ENCODE results near the gene FAM210B. TPM values are rescaled to one million over a fixed set of nuclear protein-coding genes. Genes with fewer than 3 reads are reported as not detected.

FAM210B gene
- total and polyA plus RNA-seq, 2 of the 8 experiments (the other 6 are each of a cell fraction or from before 2014, with no cell fraction given) = 9.4 to 15.0 TPM

DNA sequence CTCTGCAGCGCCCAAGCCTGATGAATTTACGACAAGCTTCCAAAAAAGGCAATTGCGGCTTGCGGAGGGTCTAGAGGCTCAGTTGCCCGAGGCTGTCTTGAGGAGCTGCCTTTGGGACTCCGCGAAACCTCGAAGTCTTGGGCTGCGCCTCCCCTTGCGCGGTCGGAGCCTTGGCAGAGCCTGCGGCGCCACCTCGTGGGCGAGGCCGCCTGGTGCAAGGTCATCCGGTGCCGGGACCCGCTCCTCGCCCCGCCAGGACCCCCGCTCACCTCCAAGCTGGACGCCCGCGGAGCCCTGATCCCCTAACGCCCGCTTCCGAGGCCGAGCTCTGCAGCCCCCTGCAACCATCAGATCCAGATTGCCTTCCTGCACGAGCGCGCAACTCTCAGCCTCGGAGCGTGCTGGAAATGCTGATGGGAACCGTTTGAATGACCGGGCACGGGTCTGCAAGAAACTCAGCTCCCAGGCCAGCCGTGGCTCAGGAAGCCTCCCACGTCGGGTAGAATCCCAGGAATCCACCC lies 14.9 kb upstream of the FAM210B start:
- Histone ChIP-seq H2BK120ac (replicated peaks; ENCODE audit: low read depth, low read length) (no peak overlapping the region), H3K9me3 (ENCODE audit: insufficient read depth in 2 of 2, low read depth in 1 of 2, low read length in 1 of 2) (no peaks in the 10 kb centered on the region), H3K79me1 (ENCODE audit: low read depth, low read length) (no peaks in the 10 kb centered on the region), H3K4ac (replicated peaks; ENCODE audit: insufficient read length, low read depth, low read length) (no peak overlapping the region), H2BK5ac (ENCODE audit: low read depth, low read length) (no peak overlapping the region), H3K23me2 (ENCODE audit: low read depth, low read length) (no peaks in the 10 kb centered on the region), H2AFZ (ENCODE audit: low read length) (peak overlapping the region; percentile 47; the same call in 1 of the 2 replicates), H2BK20ac (ENCODE audit: low read length) (0 out of 2 replicates have a peak overlapping the region, but pooled peaks have one; percentile 61), H3K56ac (replicated peaks; ENCODE audit: insufficient read length, low read depth, low read length) (no peak overlapping the region), H3K4me1 (replicated peaks in 1 of 4; ENCODE audit: control insufficient read depth in 3 of 4, insufficient read depth in 4 of 4, low read length in 3 of 4) (peaks cover 0 to 6% (median 3%) of the 10 kb centered on the region in 4 experiments; a peak in 4 of 7 replicates), H4K5ac (ENCODE audit: insufficient read length, low read depth, low read length) (no peak overlapping the region), H3K36me3 (ENCODE audit: control insufficient read depth in 2 of 4, insufficient read depth in 4 of 4, low read length in 3 of 4) (no peaks in the 10 kb centered on the region), H2BK12ac (ENCODE audit: low read depth, low read length) (no peak overlapping the region), H3K14ac (ENCODE audit: insufficient read length) (no peak overlapping the region), H2AK5ac (ENCODE audit: low read depth, low read length) (no peak overlapping the region), H3K4me2 (ENCODE audit: insufficient read depth in 1 of 2, low read depth in 2 of 2, low read length in 2 of 2) (peak overlapping the region; percentile 16 to 84; a peak in 3 of 4 replicates), H3K27ac (ENCODE audit: low read depth, low read length) (no peak overlapping the region), H3K18ac (ENCODE audit: extremely low read depth, low read length) (no peak overlapping the region; the same call in 1 of the 2 replicates), H2BK15ac (ENCODE audit: low read length) (no peak overlapping the region), H3K9ac (replicated peaks in 1 of 4; ENCODE audit: extremely low read depth in 1 of 4, low read depth in 3 of 4, low read length in 3 of 4) (no peak overlapping the region), H4K91ac (replicated peaks; ENCODE audit: insufficient read length, low read length) (no peak overlapping the region), H3K79me2 (ENCODE audit: control insufficient read depth in 1 of 2, insufficient read depth in 2 of 2, low read length in 2 of 2) (no peaks in the 10 kb centered on the region), H3K4me3 (ENCODE audit: extremely low read depth in 1 of 4, insufficient read depth in 2 of 4, low read depth in 3 of 4, low read length in 4 of 4) (peak overlapping the region in 3 of 4 experiments; percentile 40 to 52 (median 48); a peak in 7 of 8 replicates), H4K8ac (ENCODE audit: extremely low read depth, insufficient read depth, low read length) (no peak overlapping the region), H3K23ac (ENCODE audit: insufficient read length) (no peak overlapping the region), H3K27me3 (replicated peaks in 1 of 4; ENCODE audit: control insufficient read depth in 3 of 4, extremely low read depth in 1 of 4, insufficient read depth in 3 of 4, low read length in 3 of 4) (peaks cover 8 to 35% (median 25%) of the 10 kb centered on the region in 4 experiments), H4K20me1 (replicated peaks in 1 of 2; ENCODE audit: control insufficient read depth in 1 of 2, insufficient read depth in 2 of 2, low read length in 2 of 2) (no peaks in the 10 kb centered on the region)
- WGBS, 2 experiments (ENCODE audit: extremely low coverage in 1 of 2, insufficient coverage in 1 of 2, insufficient read length in 1 of 2, insufficient replicate concordance in 2 of 2, low coverage in 1 of 2, low lambda C conversion rate in 2 of 2, missing lambda C conversion rate in 1 of 2) = 7% methylated on average over 40 of the region's 41 CpGs; no CpG with 5 or more reads in 1 of the 2 experiments
- CTCF ChIA-PET (ENCODE audit: partially characterized antibody) = interaction anchor here (0.5 to 2.3 kb wide), 42 partner anchors 10 to 1692 kb away, joined by 3 to 20 read pairs (median 3); partner anchors contain the start of genes FAM210B and MC3R
- POLR2A ChIA-PET (ENCODE audit: partially characterized antibody) = no interaction called here
- FAIRE-seq (no peak), DNase-seq (ENCODE audit: low read depth in 1 of 2, low spot score in 2 of 2) (peak; percentile 79 to 98)
- TF ChIP-seq EGR1 (IDR thresholded peaks at IDR 0.05; ENCODE audit: borderline replicate concordance, low read depth, low read length) (no peak), ASH2L (IDR thresholded peaks at IDR 0.05; ENCODE audit: low read length) (no peak), TAF7 (optimal IDR thresholded peaks at IDR 0.05; ENCODE audit: borderline replicate concordance, low read depth, low read length) (no peak), KDM4A (IDR thresholded peaks at IDR 0.05; ENCODE audit: low read depth, low read length, severe bottlenecking) (peak; percentile 65)

Data from H1 (cell line).